HCT116 (cell line): ENCODE results near the gene ANOS1. TPM values are rescaled to one million over a fixed set of nuclear protein-coding genes. Genes with fewer than 3 reads are reported as not detected.

ENCODE experiments used
- ATAC-seq: fragments of 200-7000 bp; cut with Tn5 transposase; 2 replicates; pipeline ENCODE4 v1.9.1; 2020; ENCODE audit warnings: mild to moderate bottlenecking, moderate library complexity
- BruUV-seq: library from RNA; stranded (reverse); fragments of 400-500 nt; replicated peaks from 2 replicates; lab custom pipeline; 2021; lab: Mats Ljungman, UMichigan
- CTCF ChIA-PET: fragments of 300-600 bp; sonication (Branson Sonifier 250); formaldehyde crosslinking; loops from one replicate; lab custom pipeline; 2021; ENCODE audit warnings: antibody characterized with exemption; lab: Charles Lee
- POLR2A ChIA-PET: fragments of 300-600, 350-600 bp; sonication (Branson Sonifier 250); formaldehyde crosslinking; loops from one replicate; lab custom pipeline; 2021; ENCODE audit warnings: antibody characterized with exemption; lab: Charles Lee
- RAD21 ChIA-PET, 2 experiments: fragments of 300-600 bp; sonication (Branson Sonifier 250); formaldehyde crosslinking; loops; one replicate each; lab custom pipeline; 2023; ENCODE audit warnings: low total read pairs in 2 of 2; ENCODE audit not compliant: uncharacterized antibody in 2 of 2, unreplicated experiment in 2 of 2, low non-redundant PET in 1 of 2; lab: Charles Lee
- DNase-seq: peaks from one replicate; pipeline ENCODE4 v3.0.0-alpha.2; 2010; ENCODE audit warnings: low read depth, low spot score
- H2AFZ ChIP-seq: fragments of 200-600 bp; shearing (Covaris generic), sonication (generic); 2 replicates; pipeline ENCODE4 v1.6.1; 2017; ENCODE audit warnings: low read depth, mixed run types, mixed read lengths, antibody characterized with exemption, low read length; ENCODE audit not compliant: poor library complexity, severe bottlenecking
- H3K27ac ChIP-seq: 2 replicates; pipeline ENCODE4 v1.5.1; 2012; ENCODE audit warnings: low read depth, low read length
- H3K27me3 ChIP-seq: fragments of 200-600 bp; sonication (generic); 2 replicates; pipeline ENCODE4 v1.6.1; 2016; ENCODE audit warnings: mixed run types, low read length, mixed read lengths; ENCODE audit not compliant: insufficient read depth
- H3K36me3 ChIP-seq, 2 experiments: fragments of 200-500 bp in 1 of 2; fragments of 200-600 bp in 1 of 2; sonication (Bioruptor generic) in 1 of 2; sonication (generic) in 1 of 2; 2 replicates each; pipeline versions ENCODE4 v1.5.1 to v1.6.1; 2014 to 2016; ENCODE audit warnings: low read length in 2 of 2, inconsistent platforms in 1 of 2, mixed read lengths in 1 of 2, mixed run types in 1 of 2; ENCODE audit not compliant: insufficient read depth in 2 of 2, control insufficient read depth in 1 of 2
- H3K4me1 ChIP-seq, 2 experiments: fragments of 200-600 bp in 1 of 2; sonication (generic) in 1 of 2; 2 replicates each; pipeline versions ENCODE4 v1.5.1 to v1.6.1; 2012 to 2017; ENCODE audit warnings: low read length in 2 of 2, inconsistent platforms in 1 of 2, mild to moderate bottlenecking in 1 of 2, mixed read lengths in 1 of 2, mixed run types in 1 of 2, moderate library complexity in 1 of 2; ENCODE audit not compliant: insufficient read depth in 2 of 2, control insufficient read depth in 1 of 2
- H3K4me2 ChIP-seq: fragments of 200-600 bp; sonication (generic); 2 replicates; pipeline ENCODE4 v1.6.1; 2017; ENCODE audit warnings: mixed run types, low read length, mixed read lengths
- H3K4me3 ChIP-seq, 2 experiments: fragments of 200-600 bp in 1 of 2; sonication (generic) in 1 of 2; replicated peaks in 1 of 2; 2 replicates each; pipeline ENCODE4 v1.5.1; 2011 to 2016; ENCODE audit warnings: low read length in 2 of 2, control low read depth in 1 of 2, low read depth in 1 of 2, mild to moderate bottlenecking in 1 of 2, mixed read lengths in 1 of 2, mixed run types in 1 of 2
- H3K79me2 ChIP-seq: fragments of 200-600 bp; sonication (generic); 2 replicates; pipeline ENCODE4 v1.6.1; 2017; ENCODE audit warnings: mild to moderate bottlenecking, mixed run types, low read length, moderate library complexity, mixed read lengths; ENCODE audit not compliant: insufficient read depth
- H3K9ac ChIP-seq: fragments of 200-600 bp; sonication (generic); 2 replicates; pipeline ENCODE4 v1.6.1; 2016; ENCODE audit warnings: low read length, mixed read lengths
- H3K9me2 ChIP-seq: fragments of 200-600 bp; sonication (generic), shearing (Covaris generic); 2 replicates; pipeline ENCODE4 v1.6.1; 2017; ENCODE audit warnings: mixed run types, mild to moderate bottlenecking, moderate library complexity; ENCODE audit not compliant: insufficient read depth
- H3K9me3 ChIP-seq, 2 experiments: fragments of 200-500 bp in 1 of 2; fragments of 200-600 bp in 1 of 2; sonication (Bioruptor generic) in 1 of 2; sonication (generic) in 1 of 2; 2 replicates each; pipeline ENCODE4 v1.6.1; 2014 to 2017; ENCODE audit warnings: low read length in 2 of 2, mixed read lengths in 2 of 2, inconsistent platforms in 1 of 2, low read depth in 1 of 2, mild to moderate bottlenecking in 1 of 2, mixed run types in 1 of 2, moderate library complexity in 1 of 2; ENCODE audit not compliant: control insufficient read depth in 1 of 2, insufficient read depth in 1 of 2
- H4K20me1 ChIP-seq: fragments of 200-600 bp; sonication (generic), shearing (Covaris generic); 2 replicates; pipeline ENCODE4 v1.6.1; 2017; ENCODE audit warnings: mixed run types, mild to moderate bottlenecking, moderate library complexity; ENCODE audit not compliant: insufficient read depth
- CEBPB ChIP-seq: IDR thresholded peaks from 2 replicates; pipeline ENCODE4 v1.6.1; 2012; ENCODE audit warnings: low read depth
- EZH2phosphoT487 ChIP-seq: fragments of 200-600 bp; IDR thresholded peaks from 2 replicates; pipeline ENCODE4 v1.6.1; 2018; ENCODE audit warnings: antibody characterized with exemption, borderline replicate concordance
- JUND ChIP-seq: IDR thresholded peaks from 2 replicates; pipeline ENCODE4 v1.6.1; 2012
- SIN3A ChIP-seq: IDR thresholded peaks from 2 replicates; pipeline ENCODE4 v1.6.1; 2012; ENCODE audit warnings: low read depth
- ZFX ChIP-seq: fragments of 450-650 bp; IDR thresholded peaks from 2 replicates; pipeline ENCODE4 v1.6.1; 2017
- ZNF274 ChIP-seq: fragments of 200-500 bp; sonication (Bioruptor generic); IDR thresholded peaks from 2 replicates; pipeline ENCODE4 v1.6.1; 2014; ENCODE audit warnings: mild to moderate bottlenecking, low read depth, low read length, inconsistent platforms
- intact Hi-C: fragments of 100-400 bp; cut with micrococcal nuclease; formaldehyde crosslinking; loops from 2 replicates; pipeline ENCODE4 v1.10.0; 2022
- total RNA-seq: library from RNA; stranded (reverse); gene quantifications from one replicate; pipeline ENCODE4 v1.2.1, GENCODE V29; 2021; ENCODE audit not compliant: unreplicated experiment
- TF ChIP-seq, protein P1 (sequence below): IDR thresholded peaks from 2 replicates; pipeline ENCODE4 v1.6.1; 2012; ENCODE audit warnings: low read depth

The ANOS1 gene
- total RNA-seq, 1 experiment from 2014 or later: 0.12 TPM

- Histone ChIP-seq H2AFZ (no peak overlapping the region), H3K4me3 (no peak overlapping the region), H3K9me3 (no peaks in the 10 kb centered on the region), H3K4me2 (no peak overlapping the region), H3K36me3 (no peaks in the 10 kb centered on the region), H3K4me1 (no peaks in the 10 kb centered on the region), H3K9ac (no peak overlapping the region), H3K27ac (no peak overlapping the region), H4K20me1 (no peaks in the 10 kb centered on the region), H3K79me2 (no peaks in the 10 kb centered on the region), H3K27me3 (no peaks in the 10 kb centered on the region), H3K9me2 (no peaks in the 10 kb centered on the region)
- TF ChIP-seq CEBPB (no peak), ZFX (no peak), ZNF274 (no peak), EZH2phosphoT487 (no peak), JUND (no peak), SIN3A (no peak)
- TF ChIP-seq, protein P1, sequence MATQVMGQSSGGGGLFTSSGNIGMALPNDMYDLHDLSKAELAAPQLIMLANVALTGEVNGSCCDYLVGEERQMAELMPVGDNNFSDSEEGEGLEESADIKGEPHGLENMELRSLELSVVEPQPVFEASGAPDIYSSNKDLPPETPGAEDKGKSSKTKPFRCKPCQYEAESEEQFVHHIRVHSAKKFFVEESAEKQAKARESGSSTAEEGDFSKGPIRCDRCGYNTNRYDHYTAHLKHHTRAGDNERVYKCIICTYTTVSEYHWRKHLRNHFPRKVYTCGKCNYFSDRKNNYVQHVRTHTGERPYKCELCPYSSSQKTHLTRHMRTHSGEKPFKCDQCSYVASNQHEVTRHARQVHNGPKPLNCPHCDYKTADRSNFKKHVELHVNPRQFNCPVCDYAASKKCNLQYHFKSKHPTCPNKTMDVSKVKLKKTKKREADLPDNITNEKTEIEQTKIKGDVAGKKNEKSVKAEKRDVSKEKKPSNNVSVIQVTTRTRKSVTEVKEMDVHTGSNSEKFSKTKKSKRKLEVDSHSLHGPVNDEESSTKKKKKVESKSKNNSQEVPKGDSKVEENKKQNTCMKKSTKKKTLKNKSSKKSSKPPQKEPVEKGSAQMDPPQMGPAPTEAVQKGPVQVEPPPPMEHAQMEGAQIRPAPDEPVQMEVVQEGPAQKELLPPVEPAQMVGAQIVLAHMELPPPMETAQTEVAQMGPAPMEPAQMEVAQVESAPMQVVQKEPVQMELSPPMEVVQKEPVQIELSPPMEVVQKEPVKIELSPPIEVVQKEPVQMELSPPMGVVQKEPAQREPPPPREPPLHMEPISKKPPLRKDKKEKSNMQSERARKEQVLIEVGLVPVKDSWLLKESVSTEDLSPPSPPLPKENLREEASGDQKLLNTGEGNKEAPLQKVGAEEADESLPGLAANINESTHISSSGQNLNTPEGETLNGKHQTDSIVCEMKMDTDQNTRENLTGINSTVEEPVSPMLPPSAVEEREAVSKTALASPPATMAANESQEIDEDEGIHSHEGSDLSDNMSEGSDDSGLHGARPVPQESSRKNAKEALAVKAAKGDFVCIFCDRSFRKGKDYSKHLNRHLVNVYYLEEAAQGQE: no peak
- DNase-seq: no peak
- ChIA-PET CTCF (no interaction called here), RAD21 (no interaction called here), POLR2A (interaction anchor here (0.6 kb wide), 1 partner anchor 111 kb away, joined by 3 read pairs; no protein-coding TSS in a partner anchor)
- no TSS peak for BruUV-seq
- intact Hi-C loops: no loop called here
- ATAC-seq: no peak
These were observed 56.8 kb downstream of the ANOS1 start for GRCh38 chrX:8675006-8675630.
